B cell (primary cell): ENCODE measurements around the gene FAM53B. TPM values are rescaled to one million over a fixed set of nuclear protein-coding genes. Genes with fewer than 3 reads are reported as not detected.
A peak's percentile ranks its signal among the peaks of the same experiment; 100 is the strongest.

ENCODE experiments used
- ATAC-seq: fragments of 200-7000 bp; cut with Tn5 transposase; one replicate; pipeline ENCODE4 v1.10.0; 2021; ENCODE audit warnings: low read depth, mild to moderate bottlenecking, moderate number of reproducible peaks, moderate library complexity
- CTCF ChIA-PET: fragments of 350-600 bp; sonication (Branson Sonifier 250); formaldehyde crosslinking; loops from one replicate; lab custom pipeline; 2021; ENCODE audit warnings: antibody characterized with exemption, inconsistent platforms; lab: Charles Lee
- POLR2A ChIA-PET: fragments of 350-600 bp; sonication (Branson Sonifier 250); formaldehyde crosslinking; loops from one replicate; lab custom pipeline; 2021; ENCODE audit warnings: antibody characterized with exemption; lab: Charles Lee
- DNase-seq: peaks from one replicate; pipeline ENCODE4 v3.0.0; 2013
- H2AFZ ChIP-seq: 2 replicates; pipeline ENCODE4 v1.6.1; 2012; ENCODE audit warnings: mild to moderate bottlenecking, low read depth, low read length; ENCODE audit not compliant: insufficient read depth, poor library complexity, severe bottlenecking
- H3K27ac ChIP-seq, 2 donors: 1 replicate in 1 of 2; 2 replicates in 1 of 2; pipeline ENCODE4 v1.5.1; 2012 to 2013; ENCODE audit warnings: low read length in 2 of 2, mild to moderate bottlenecking in 2 of 2, moderate library complexity in 1 of 2
- H3K27me3 ChIP-seq, 4 experiments: fragments of 200-600 bp in 1 of 4; sonication (generic) in 1 of 4; replicated peaks in 1 of 4; 1 replicate in 2 of 4; 2 replicates in 2 of 4; pipeline versions ENCODE4 v1.6.1 to v1.7.0; 2013 to 2016; ENCODE audit warnings: low read length in 3 of 4, mild to moderate bottlenecking in 2 of 4, mixed read lengths in 1 of 4, moderate library complexity in 1 of 4; ENCODE audit not compliant: insufficient read depth in 4 of 4, control insufficient read depth in 3 of 4; ENCODE audit errors: control extremely low read depth in 1 of 4
- H3K36me3 ChIP-seq, 2 experiments: replicated peaks in 1 of 2; 1 replicate in 1 of 2; 2 replicates in 1 of 2; pipeline versions ENCODE4 v1.6.1 to v1.7.1; 2013; ENCODE audit warnings: low read length in 1 of 2; ENCODE audit not compliant: insufficient read depth in 2 of 2, control insufficient read depth in 1 of 2; ENCODE audit errors: control extremely low read depth in 1 of 2, extremely low read depth in 1 of 2
- H3K4me1 ChIP-seq, 2 donors: fragments of 200-600 bp in 1 of 2; sonication (generic) in 1 of 2; 1 replicate in 1 of 2; 2 replicates in 1 of 2; pipeline versions ENCODE4 v1.5.1 to v1.6.1; 2013 to 2017; ENCODE audit warnings: low read length in 2 of 2; ENCODE audit not compliant: control insufficient read depth in 2 of 2, insufficient read depth in 2 of 2
- H3K4me2 ChIP-seq: replicated peaks from 2 replicates; pipeline ENCODE3; 2012; ENCODE audit warnings: mild to moderate bottlenecking, low read depth, low read length; ENCODE audit not compliant: poor library complexity, severe bottlenecking
- H3K4me3 ChIP-seq, 5 experiments: fragments of 200-600 bp in 1 of 5; sonication (generic) in 1 of 5; 1 replicate in 3 of 5; 2 replicates in 2 of 5; pipeline versions ENCODE4 v1.5.1 to v1.7.0; 2011 to 2016; ENCODE audit warnings: low read length in 4 of 5, mild to moderate bottlenecking in 4 of 5, low read depth in 2 of 5, control low read depth in 1 of 5, moderate library complexity in 1 of 5; ENCODE audit not compliant: insufficient read depth in 1 of 5; ENCODE audit errors: control extremely low read depth in 1 of 5, extremely low read depth in 1 of 5
- H3K79me2 ChIP-seq: fragments of 200-600 bp; sonication (generic); one replicate; pipeline ENCODE4 v1.6.0; 2016; ENCODE audit warnings: low read length; ENCODE audit not compliant: control insufficient read depth, insufficient read depth
- H3K9ac ChIP-seq: fragments of 200-600 bp; sonication (generic); 2 replicates; pipeline ENCODE4 v1.6.1; 2017; ENCODE audit warnings: mild to moderate bottlenecking, low read length, moderate library complexity
- H3K9me3 ChIP-seq, 3 donors: one replicate each; pipeline versions ENCODE4 v1.6.1 to v1.7.1; 2013; ENCODE audit warnings: low read length in 2 of 3; ENCODE audit not compliant: control insufficient read depth in 2 of 3, insufficient read depth in 1 of 3; ENCODE audit errors: control extremely low read depth in 1 of 3
- H4K20me1 ChIP-seq: 2 replicates; pipeline ENCODE4 v1.6.0; 2012; ENCODE audit warnings: mild to moderate bottlenecking, low read length; ENCODE audit not compliant: insufficient read depth, control insufficient read depth, poor library complexity, severe bottlenecking
- H3K27ac Mint-ChIP-seq: one replicate; pipeline ENCODE4 v1.8.0; 2021; ENCODE audit warnings: mixed read lengths
- H3K27me3 Mint-ChIP-seq: one replicate; pipeline ENCODE4 v1.8.0; 2021; ENCODE audit warnings: mixed read lengths
- H3K4me1 Mint-ChIP-seq: one replicate; pipeline ENCODE4 v1.8.0; 2021; ENCODE audit warnings: mixed read lengths
- H3K4me3 Mint-ChIP-seq: one replicate; pipeline ENCODE4 v1.8.0; 2021; ENCODE audit warnings: mixed read lengths
- H3K9me3 Mint-ChIP-seq: one replicate; pipeline ENCODE4 v1.8.0; 2022; ENCODE audit warnings: mixed read lengths; ENCODE audit not compliant: insufficient read depth
- EZH2 ChIP-seq: IDR thresholded peaks from 2 replicates; pipeline ENCODE4 v1.6.1; 2012; ENCODE audit warnings: borderline replicate concordance, low read depth, mild to moderate bottlenecking, moderate library complexity, low read length; ENCODE audit not compliant: insufficient read depth, poor library complexity, severe bottlenecking
- WGBS: methylation state at CpG from one replicate; pipeline ENCODE4 v1.1.5; 2013; ENCODE audit warnings: missing lambda C conversion rate; ENCODE audit not compliant: insufficient coverage; 5-methylcytosine and 5-hydroxymethylcytosine counted together
- intact Hi-C: fragments of 100-400 bp; cut with micrococcal nuclease; formaldehyde crosslinking; loops from one replicate; pipeline ENCODE4 v1.10.0; 2022
- polyA plus RNA-seq: library from polyadenylated mRNA; depleted of rRNA; stranded (reverse); fragments of >200 nt; gene quantifications from 2 replicates; pipeline ENCODE4 v1.2.3, GENCODE V29; 2012
- total RNA-seq, 2 donors: library from RNA; stranded (reverse); fragments of 120-200 nt in 1 of 2; gene quantifications; 1 replicate in 1 of 2; 2 replicates in 1 of 2; pipeline versions ENCODE4 v1.2.3 to v1.2.4, GENCODE V29; 2013 to 2022
- TF ChIP-seq, protein P1 (sequence below): fragments of 200-600 bp; IDR thresholded peaks from one replicate; pipeline ENCODE4 v1.8.0; 2022; ENCODE audit warnings: antibody characterized with exemption, mild to moderate bottlenecking

The FAM53B gene
- total and polyA plus RNA-seq, 2 donors (not counting 1 experiment from before 2014, with no cell fraction given), result 51.2 to 186 TPM

DNA sequence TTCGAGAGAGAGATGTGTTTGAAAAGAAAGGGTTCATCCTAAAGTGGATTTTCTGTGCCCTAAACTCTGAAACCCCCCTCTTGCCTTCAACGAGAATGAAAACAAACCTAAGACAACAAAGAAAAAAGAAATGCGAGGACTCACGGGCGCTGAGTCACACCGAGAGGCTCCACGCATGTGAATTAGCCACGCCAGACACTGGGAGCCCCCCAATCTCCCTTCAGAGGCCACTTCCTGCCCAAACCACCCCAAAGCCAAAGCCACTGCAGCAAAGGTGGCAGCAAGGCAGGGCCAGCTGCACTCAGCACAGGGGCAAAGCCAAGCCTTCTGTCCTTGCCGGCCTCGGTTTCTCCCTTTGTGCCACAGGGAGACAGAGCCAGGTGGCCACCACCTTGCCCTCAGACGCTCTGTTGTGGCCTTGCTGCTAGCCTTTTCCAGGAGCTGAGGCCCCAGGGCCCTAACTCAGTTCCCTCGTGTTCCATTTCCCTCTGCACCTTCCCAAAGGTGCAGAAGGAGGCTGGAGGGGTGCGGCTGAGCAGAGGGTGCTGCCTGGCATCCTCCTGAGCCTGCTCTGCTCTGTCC is 93.3 kb downstream of the FAM53B start:
- no peak overlapping the region for H2AFZ ChIP-seq
- H3K4me3 Mint-ChIP-seq, result peak overlapping the region; percentile 59
- CTCF ChIA-PET, result interaction anchor here (0.8 to 8.3 kb wide), 9 partner anchors 9 to 120 kb away, joined by 3 to 58 read pairs (median 7); no protein-coding TSS in a partner anchor

DNA sequence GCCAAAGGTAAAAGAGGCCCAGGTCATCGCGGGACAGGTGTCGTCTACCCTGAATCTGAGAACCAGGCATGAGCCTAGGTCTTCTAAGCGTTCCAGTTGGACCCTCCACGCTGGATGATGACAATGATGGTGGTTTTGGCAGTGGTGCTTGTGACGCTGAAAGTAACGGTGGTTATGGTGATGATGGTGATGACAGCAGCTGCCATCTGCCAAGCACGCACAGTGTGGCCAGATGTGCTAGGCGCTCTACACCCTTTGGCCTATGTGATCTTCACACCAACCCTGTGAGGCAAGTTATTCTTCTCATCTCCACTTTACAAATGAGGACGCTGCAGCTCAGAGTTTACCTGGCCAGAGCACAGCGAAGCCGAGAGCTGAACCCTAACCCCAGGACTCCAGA is 93.9 kb downstream of the FAM53B start:
- peaks cover 100% of the 10 kb centered on the region for H3K79me2 ChIP-seq
- POLR2A ChIA-PET, result interaction anchor here (1.0 kb wide), 2 partner anchors 12 to 29 kb away, joined by 3 to 4 read pairs; no protein-coding TSS in a partner anchor
- H3K4me1 Mint-ChIP-seq, result peaks cover 96% of the 10 kb centered on the region
- peak overlapping the region; percentile 57 to 92 for H3K27ac ChIP-seq
- H3K27me3 ChIP-seq, result no peaks in the 10 kb centered on the region
- H3K27ac Mint-ChIP-seq, result peak overlapping the region; percentile 92
- no peak overlapping the region for H2AFZ ChIP-seq
- H3K9me3 Mint-ChIP-seq, result no peaks in the 10 kb centered on the region
- H4K20me1 ChIP-seq, result peaks cover 59% of the 10 kb centered on the region
- peaks cover 96 to 100% of the 10 kb centered on the region in 2 donors for H3K4me1 ChIP-seq
- H3K9ac ChIP-seq, result peak overlapping the region; percentile 29
- no peak for DNase-seq
- intact Hi-C loops, result no loop called here
- H3K4me2 ChIP-seq, result peak overlapping the region; percentile 73
- no peak overlapping the region for H3K4me3 ChIP-seq
- H3K36me3 ChIP-seq, result peaks cover 0 to 65% of the 10 kb centered on the region in 2 experiments
- no peaks in the 10 kb centered on the region for H3K9me3 ChIP-seq
- TF ChIP-seq EZH2, result no peak
- TF ChIP-seq, protein P1, sequence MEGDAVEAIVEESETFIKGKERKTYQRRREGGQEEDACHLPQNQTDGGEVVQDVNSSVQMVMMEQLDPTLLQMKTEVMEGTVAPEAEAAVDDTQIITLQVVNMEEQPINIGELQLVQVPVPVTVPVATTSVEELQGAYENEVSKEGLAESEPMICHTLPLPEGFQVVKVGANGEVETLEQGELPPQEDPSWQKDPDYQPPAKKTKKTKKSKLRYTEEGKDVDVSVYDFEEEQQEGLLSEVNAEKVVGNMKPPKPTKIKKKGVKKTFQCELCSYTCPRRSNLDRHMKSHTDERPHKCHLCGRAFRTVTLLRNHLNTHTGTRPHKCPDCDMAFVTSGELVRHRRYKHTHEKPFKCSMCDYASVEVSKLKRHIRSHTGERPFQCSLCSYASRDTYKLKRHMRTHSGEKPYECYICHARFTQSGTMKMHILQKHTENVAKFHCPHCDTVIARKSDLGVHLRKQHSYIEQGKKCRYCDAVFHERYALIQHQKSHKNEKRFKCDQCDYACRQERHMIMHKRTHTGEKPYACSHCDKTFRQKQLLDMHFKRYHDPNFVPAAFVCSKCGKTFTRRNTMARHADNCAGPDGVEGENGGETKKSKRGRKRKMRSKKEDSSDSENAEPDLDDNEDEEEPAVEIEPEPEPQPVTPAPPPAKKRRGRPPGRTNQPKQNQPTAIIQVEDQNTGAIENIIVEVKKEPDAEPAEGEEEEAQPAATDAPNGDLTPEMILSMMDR, result no peak
- peak overlapping the region; percentile 59 for H3K4me3 Mint-ChIP-seq
- CTCF ChIA-PET, result interaction anchor here (1.4 to 8.3 kb wide), 8 partner anchors 9 to 119 kb away, joined by 3 to 58 read pairs (median 12); no protein-coding TSS in a partner anchor
- WGBS, result 95% methylated on average over 8 of the region's 12 CpGs
- ATAC-seq, result no peak
- no peaks in the 10 kb centered on the region for H3K27me3 Mint-ChIP-seq

More for the DNA sequence above, 93.3 kb downstream of the FAM53B start:
- Histone ChIP-seq H4K20me1 (peaks cover 60% of the 10 kb centered on the region), H3K9ac (peak overlapping the region; percentile 29), H3K27me3 (no peaks in the 10 kb centered on the region), H3K4me2 (peak overlapping the region; percentile 73), H3K36me3 (peaks cover 0 to 65% of the 10 kb centered on the region in 2 experiments), H3K4me1 (peaks cover 96 to 100% of the 10 kb centered on the region in 2 donors), H3K4me3 (no peak overlapping the region), H3K9me3 (no peaks in the 10 kb centered on the region), H3K27ac (peak overlapping the region; percentile 57 to 92), H3K79me2 (peaks cover 100% of the 10 kb centered on the region)
- DNase-seq, result no peak
- Mint-ChIP-seq H3K27me3 (no peaks in the 10 kb centered on the region), H3K27ac (peak overlapping the region; percentile 92), H3K4me1 (peaks cover 96% of the 10 kb centered on the region), H3K9me3 (no peaks in the 10 kb centered on the region)
- 26% methylated on average over 12 of the region's 13 CpGs for WGBS
- peak; percentile 22 for ATAC-seq
- no peak for TF ChIP-seq EZH2
- TF ChIP-seq, protein P1, result no peak
- POLR2A ChIA-PET, result no interaction called here
- intact Hi-C loops, result no loop called here
